ENCODE measurements around the gene BIRC3. TPM values are rescaled to one million over a fixed set of nuclear protein-coding genes. Genes with fewer than 3 reads are reported as not detected.
"Not testable (repeated sequence)": the region's sequence is repeated elsewhere in the genome, so short reads cannot be mapped to it uniquely, and the experiment has no call there.

The BIRC3 gene
- total RNA-seq, 1 donor from 2014 or later, result not detected

- peaks cover 12% of the 10 kb centered on the region for H3K36me3 Mint-ChIP-seq (ENCODE audit: unreplicated experiment)
- H3K27ac Mint-ChIP-seq (ENCODE audit: unreplicated experiment), result no peak overlapping the region
- no peak for TF ChIP-seq CTCF (IDR thresholded peaks at IDR 0.05; ENCODE audit: partially characterized antibody, unreplicated experiment)
- H3K27me3 Mint-ChIP-seq (ENCODE audit: unreplicated experiment), result peaks cover 2% of the 10 kb centered on the region
- no peaks in the 10 kb centered on the region for H3K4me1 Mint-ChIP-seq (ENCODE audit: low read depth, unreplicated experiment)
- H3K4me3 Mint-ChIP-seq (ENCODE audit: unreplicated experiment), result no peak overlapping the region
- H3K9me3 Mint-ChIP-seq (ENCODE audit: unreplicated experiment), result peaks cover 6% of the 10 kb centered on the region
- DNase-seq, result no peak
Measured at GRCh38 chr11:102361086-102362031, 44.1 kb downstream of the BIRC3 start.

GRCh38 chr11:102364991-102365390 lies 47.7 kb downstream of the BIRC3 start:
- Mint-ChIP-seq H3K36me3 (ENCODE audit: unreplicated experiment) (peaks cover 17% of the 10 kb centered on the region), H3K4me3 (ENCODE audit: unreplicated experiment) (no peak overlapping the region), H3K27ac (ENCODE audit: unreplicated experiment) (no peak overlapping the region), H3K9me3 (ENCODE audit: unreplicated experiment) (peaks cover 6% of the 10 kb centered on the region), H3K27me3 (ENCODE audit: unreplicated experiment) (peaks cover 2% of the 10 kb centered on the region), H3K4me1 (ENCODE audit: low read depth, unreplicated experiment) (no peaks in the 10 kb centered on the region)
- no peak for DNase-seq
- no peak for TF ChIP-seq CTCF (IDR thresholded peaks at IDR 0.05; ENCODE audit: partially characterized antibody, unreplicated experiment)

- Mint-ChIP-seq H3K9me3 (ENCODE audit: unreplicated experiment) (no peaks in the 10 kb centered on the region), H3K4me1 (ENCODE audit: low read depth, unreplicated experiment) (no peaks in the 10 kb centered on the region), H3K27me3 (ENCODE audit: unreplicated experiment) (no peaks in the 10 kb centered on the region), H3K36me3 (ENCODE audit: unreplicated experiment) (peaks cover 10% of the 10 kb centered on the region), H3K4me3 (ENCODE audit: unreplicated experiment) (no peak overlapping the region), H3K27ac (ENCODE audit: unreplicated experiment) (no peak overlapping the region)
- no peak for DNase-seq
- TF ChIP-seq CTCF (IDR thresholded peaks at IDR 0.05; ENCODE audit: partially characterized antibody, unreplicated experiment), result no peak
Measured at GRCh38 chr11:102367364-102367763, 50.1 kb downstream of the BIRC3 start.

GRCh38 chr11:102368472-102368871 lies 51.2 kb downstream of the BIRC3 start:
- H3K4me1 Mint-ChIP-seq (ENCODE audit: low read depth, unreplicated experiment), result no peaks in the 10 kb centered on the region
- peaks cover 10% of the 10 kb centered on the region for H3K36me3 Mint-ChIP-seq (ENCODE audit: unreplicated experiment)
- no peak overlapping the region for H3K4me3 Mint-ChIP-seq (ENCODE audit: unreplicated experiment)
- no peaks in the 10 kb centered on the region for H3K27me3 Mint-ChIP-seq (ENCODE audit: unreplicated experiment)
- TF ChIP-seq CTCF (IDR thresholded peaks at IDR 0.05; ENCODE audit: partially characterized antibody, unreplicated experiment), result no peak
- no peaks in the 10 kb centered on the region for H3K9me3 Mint-ChIP-seq (ENCODE audit: unreplicated experiment)
- H3K27ac Mint-ChIP-seq (ENCODE audit: unreplicated experiment), result no peak overlapping the region
- no peak for DNase-seq

GRCh38 chr11:102374633-102375424 lies 57.5 kb downstream of the BIRC3 start:
- H3K4me3 Mint-ChIP-seq (ENCODE audit: unreplicated experiment), result peak overlapping the region; percentile 78
- H3K9me3 Mint-ChIP-seq (ENCODE audit: unreplicated experiment), result not testable (repeated sequence)

More at GRCh38 chr11:102374633-102375424, 57.5 kb downstream of the BIRC3 start:
- H3K27ac Mint-ChIP-seq (ENCODE audit: unreplicated experiment), result peak overlapping the region; percentile 92
- not testable (repeated sequence) for H3K27me3 Mint-ChIP-seq (ENCODE audit: unreplicated experiment); H3K4me1 Mint-ChIP-seq (ENCODE audit: low read depth, unreplicated experiment); DNase-seq; H3K36me3 Mint-ChIP-seq (ENCODE audit: unreplicated experiment)

All from glutamatergic neuron (in vitro differentiated cells).